GM20431 (cell line): ENCODE data around the gene FAM120B.
"Not testable (repeated sequence)": the region's sequence is repeated elsewhere in the genome, so short reads cannot be mapped to it uniquely, and the experiment has no call there.

Source experiments
- in situ Hi-C: fragments of 300-500 bp; cut with MseI, MboI; formaldehyde crosslinking; loops from one replicate; pipeline ENCODE4 v1.15.0; 2020; ENCODE audit warnings: low sequenced_read_pairs; ENCODE audit not compliant: unreplicated experiment

The FAM120B gene

GRCh38 chr6:170345662-170346061, 39.1 kb downstream of the FAM120B start:
- in situ Hi-C loops, result no loop called here

GRCh38 chr6:170346649-170347048, 40.1 kb downstream of the FAM120B start:
- in situ Hi-C loops, result no loop called here

GRCh38 chr6:170347091-170347490, 40.5 kb downstream of the FAM120B start:
- in situ Hi-C loops, result no loop called here

- in situ Hi-C loops, result no loop called here
Observed at GRCh38 chr6:170347975-170348374, 41.4 kb downstream of the FAM120B start.

GRCh38 chr6:170351456-170351855, 44.9 kb downstream of the FAM120B start:
- in situ Hi-C loops, result not testable (repeated sequence)

- in situ Hi-C loops, result not testable (repeated sequence)
Observed at GRCh38 chr6:170355190-170355589, 48.6 kb downstream of the FAM120B start.

- in situ Hi-C loops, result no loop called here
Observed at GRCh38 chr6:170355661-170356060, 49.1 kb downstream of the FAM120B start.

GRCh38 chr6:170357812-170358211, 51.3 kb downstream of the FAM120B start:
- in situ Hi-C loops, result no loop called here

GRCh38 chr6:170358496-170358895, 51.9 kb downstream of the FAM120B start:
- in situ Hi-C loops, result no loop called here

- in situ Hi-C loops, result no loop called here
Observed at GRCh38 chr6:170360476-170360875, 53.9 kb downstream of the FAM120B start.

- in situ Hi-C loops, result no loop called here
Observed at GRCh38 chr6:170361335-170361734, 54.8 kb downstream of the FAM120B start.

- in situ Hi-C loops, result no loop called here
Observed at GRCh38 chr6:170362121-170362520, 55.6 kb downstream of the FAM120B start.

GRCh38 chr6:170363255-170363654, 56.7 kb downstream of the FAM120B start:
- in situ Hi-C loops, result no loop called here

GRCh38 chr6:170365121-170365520, 58.6 kb downstream of the FAM120B start:
- in situ Hi-C loops, result no loop called here

- in situ Hi-C loops, result no loop called here
Observed at GRCh38 chr6:170365593-170365992, 59.0 kb downstream of the FAM120B start.

GRCh38 chr6:170366248-170366960, 59.8 kb downstream of the FAM120B start:
- in situ Hi-C loops, result no loop called here

GRCh38 chr6:170367241-170367640, 60.7 kb downstream of the FAM120B start:
- in situ Hi-C loops, result no loop called here

- in situ Hi-C loops, result no loop called here
Observed at GRCh38 chr6:170368544-170368943, 62.0 kb downstream of the FAM120B start.

- in situ Hi-C loops, result no loop called here
Observed at GRCh38 chr6:170369403-170369802, 62.8 kb downstream of the FAM120B start.

GRCh38 chr6:170370416-170370815, 63.9 kb downstream of the FAM120B start:
- in situ Hi-C loops, result no loop called here

- in situ Hi-C loops, result no loop called here
Observed at GRCh38 chr6:170371080-170371479, 64.5 kb downstream of the FAM120B start.

GRCh38 chr6:170371588-170371987, 65.0 kb downstream of the FAM120B start:
- in situ Hi-C loops, result no loop called here
